HepG2 (cell line): ENCODE results near the gene ENC1. TPM values are rescaled to one million over a fixed set of nuclear protein-coding genes. Genes with fewer than 3 reads are reported as not detected.

Experiments
- AGO1 ChIP-seq: fragments of 200-400 bp; formaldehyde crosslinking; IDR thresholded peaks from 2 replicates; pipeline ENCODE4 v1.6.1; 2017; ENCODE audit warnings: mild to moderate bottlenecking, low read depth, low read length, moderate library complexity; ENCODE audit not compliant: poor library complexity, severe bottlenecking
- AHR ChIP-seq: IDR thresholded peaks from 2 replicates; pipeline ENCODE4 v1.6.1; 2018; ENCODE audit warnings: missing genetic modification reagents, missing compliant biosample characterization
- CCDC6 ChIP-seq: sonication (generic); formaldehyde crosslinking; IDR thresholded peaks from 2 replicates; pipeline ENCODE4 v1.8.1; 2022; ENCODE audit warnings: mild to moderate bottlenecking, missing genetic modification reagents, moderate library complexity
- DNMT1 ChIP-seq: sonication (generic); formaldehyde crosslinking; IDR thresholded peaks from 2 replicates; pipeline ENCODE4 v1.5.1; 2020; ENCODE audit warnings: mild to moderate bottlenecking, missing genetic modification reagents
- DPF2 ChIP-seq: sonication (generic); formaldehyde crosslinking; IDR thresholded peaks from 2 replicates; pipeline ENCODE4 v1.4.0; 2020; ENCODE audit warnings: mild to moderate bottlenecking, low read depth, missing genetic modification reagents, borderline replicate concordance
- DR1 ChIP-seq: sonication (generic); formaldehyde crosslinking; IDR thresholded peaks from 2 replicates; pipeline ENCODE4 v1.8.0; 2021; ENCODE audit warnings: mild to moderate bottlenecking, missing genetic modification reagents, inconsistent platforms
- ELF3 ChIP-seq: IDR thresholded peaks from 2 replicates; pipeline ENCODE4 v1.6.1; 2016; ENCODE audit warnings: missing genetic modification reagents, missing compliant biosample characterization
- FOXP1 ChIP-seq, 2 experiments: fragments of 450-650 bp in 1 of 2; IDR thresholded peaks; 2 replicates each; pipeline ENCODE4 v1.6.1; 2017 to 2018; ENCODE audit warnings: antibody characterized with exemption in 1 of 2
- HNF4G ChIP-seq, 2 experiments: sonication (generic) in 1 of 2; formaldehyde crosslinking in 1 of 2; IDR thresholded peaks; 2 replicates each; pipeline versions ENCODE4 v1.4.0 to v1.6.1; 2011 to 2020; ENCODE audit warnings: borderline replicate concordance in 2 of 2, low read depth in 2 of 2, mild to moderate bottlenecking in 2 of 2, low read length in 1 of 2, missing genetic modification reagents in 1 of 2, moderate library complexity in 1 of 2
- KLF11 ChIP-seq: IDR thresholded peaks from 2 replicates; pipeline ENCODE4 v1.6.1; 2016; ENCODE audit warnings: missing compliant biosample characterization
- PHB2 ChIP-seq: fragments of 450-650 bp; IDR thresholded peaks from 2 replicates; pipeline ENCODE4 v1.6.1; 2018; ENCODE audit not compliant: partially characterized antibody
- POGZ ChIP-seq: sonication (generic); formaldehyde crosslinking; IDR thresholded peaks from 2 replicates; pipeline ENCODE4 v1.4.0; 2020; ENCODE audit warnings: mild to moderate bottlenecking, missing genetic modification reagents
- RFXAP ChIP-seq: sonication (generic); formaldehyde crosslinking; IDR thresholded peaks from 2 replicates; pipeline ENCODE4 v1.4.0; 2020; ENCODE audit warnings: missing genetic modification reagents, borderline replicate concordance
- SETDB1 ChIP-seq: sonication (generic); formaldehyde crosslinking; IDR thresholded peaks from 2 replicates; pipeline ENCODE4 v1.5.1; 2020; ENCODE audit warnings: missing genetic modification reagents, mild to moderate bottlenecking, borderline replicate concordance
- SRY ChIP-seq: sonication (generic); formaldehyde crosslinking; IDR thresholded peaks from 2 replicates; pipeline ENCODE4 v1.8.0; 2022; ENCODE audit warnings: mild to moderate bottlenecking, missing genetic modification reagents
- TARDBP ChIP-seq: sonication (generic); formaldehyde crosslinking; IDR thresholded peaks from 2 replicates; pipeline ENCODE4 v1.8.0; 2022; ENCODE audit warnings: mild to moderate bottlenecking, missing genetic modification reagents
- TBX2 ChIP-seq: sonication (generic); formaldehyde crosslinking; IDR thresholded peaks from 2 replicates; pipeline ENCODE4 v1.5.0; 2020; ENCODE audit warnings: missing genetic modification reagents, mild to moderate bottlenecking, borderline replicate concordance
- ZFP36 ChIP-seq: fragments of 150-350 bp; IDR thresholded peaks from 2 replicates; pipeline ENCODE4 v1.6.1; 2018; ENCODE audit warnings: borderline replicate concordance, low read length, low read depth; ENCODE audit not compliant: partially characterized antibody
- ZFP82 ChIP-seq: sonication (generic); formaldehyde crosslinking; IDR thresholded peaks from 2 replicates; pipeline ENCODE4 v1.5.1; 2020; ENCODE audit warnings: mild to moderate bottlenecking, missing genetic modification reagents, borderline replicate concordance
- ZMYM4 ChIP-seq: sonication (generic); formaldehyde crosslinking; IDR thresholded peaks from 2 replicates; pipeline ENCODE4 v1.8.1; 2023; ENCODE audit warnings: mild to moderate bottlenecking, missing genetic modification reagents
- ZNF101 ChIP-seq: sonication (generic); formaldehyde crosslinking; IDR thresholded peaks from 2 replicates; pipeline ENCODE4 v1.4.0; 2020; ENCODE audit warnings: mild to moderate bottlenecking, low read depth, missing genetic modification reagents, borderline replicate concordance
- ZNF24 ChIP-seq: fragments of 450-650 bp; IDR thresholded peaks from 2 replicates; pipeline ENCODE4 v1.6.1; 2017; ENCODE audit warnings: antibody characterized with exemption, mild to moderate bottlenecking
- ZNF430 ChIP-seq: sonication (generic); formaldehyde crosslinking; IDR thresholded peaks from 2 replicates; pipeline ENCODE4 v1.9.0; 2021; ENCODE audit warnings: mild to moderate bottlenecking, missing genetic modification reagents
- ZNF564 ChIP-seq: sonication (generic); formaldehyde crosslinking; IDR thresholded peaks from 2 replicates; pipeline ENCODE4 v1.8.1; 2023; ENCODE audit warnings: mild to moderate bottlenecking, missing genetic modification reagents
- ZNF749 ChIP-seq: sonication (generic); formaldehyde crosslinking; IDR thresholded peaks from 2 replicates; pipeline ENCODE4 v1.8.0; 2022; ENCODE audit warnings: mild to moderate bottlenecking, missing genetic modification reagents, moderate library complexity, borderline replicate concordance
- ZNF776 ChIP-seq: sonication (generic); formaldehyde crosslinking; IDR thresholded peaks from 2 replicates; pipeline ENCODE4 v1.4.0; 2020; ENCODE audit warnings: mild to moderate bottlenecking, missing genetic modification reagents
- ZSCAN30 ChIP-seq: sonication (generic); formaldehyde crosslinking; IDR thresholded peaks from 2 replicates; pipeline ENCODE4 v1.5.0; 2020; ENCODE audit warnings: mild to moderate bottlenecking, missing genetic modification reagents
- polyA plus RNA-seq, 8 experiments: library from polyadenylated mRNA; depleted of rRNA in 3 of 8; stranded (reverse) in 7 of 8; unstranded in 1 of 8; fragments of >200 nt; fragmentation: Illumina TruSeq in 4 of 8; extraction: Trizol in 4 of 8; gene quantifications; 2 replicates each; pipeline versions ENCODE4 v1.2.1 to v1.2.3, GENCODE V29; 2011 to 2016; ENCODE audit warnings: low read depth in 4 of 8, missing spikeins in 1 of 8, mixed read lengths in 1 of 8; ENCODE audit not compliant: insufficient read depth in 1 of 8
- total RNA-seq, 5 experiments: library from RNA; depleted of rRNA; stranded (reverse); fragments of >200 nt; fragmentation: Illumina TruSeq; extraction: Trizol; gene quantifications; 2 replicates each; pipeline ENCODE4 v1.2.3, GENCODE V29; 2016; ENCODE audit warnings: low read depth in 1 of 5
- TF ChIP-seq, protein P1 (sequence below): sonication (generic); formaldehyde crosslinking; conservative IDR thresholded peaks from 2 replicates; pipeline ENCODE4 v1.5.0; 2020; ENCODE audit warnings: missing genetic modification reagents
- TF ChIP-seq, protein P2 (sequence below): sonication (generic); formaldehyde crosslinking; IDR thresholded peaks from 2 replicates; pipeline ENCODE4 v1.4.0; 2020; ENCODE audit warnings: mild to moderate bottlenecking, missing genetic modification reagents

The ENC1 gene
- total and polyA plus RNA-seq, 2 of the 13 experiments (the other 11 are each of a cell fraction or from before 2014, with no cell fraction given) = 63.8 to 64.4 TPM

GRCh38 chr5:74684900-74685851 lies 44.6 kb upstream of the ENC1 start, which contains the start of gene HEXB (continued):
- TF ChIP-seq DPF2 (CRISPR knock-in tag) = no peak
- TF ChIP-seq SETDB1 (CRISPR knock-in tag) = no peak
- 0 out of 2 replicates have a peak, but pooled peaks have one; percentile 47 for TF ChIP-seq ZNF564 (CRISPR knock-in tag)
- TF ChIP-seq DNMT1 = peak; percentile 85; the same call in 1 of the 2 replicates
- TF ChIP-seq TBX2 (CRISPR knock-in tag) = peak; percentile 74
- no peak; the same call in 1 of the 2 replicates for TF ChIP-seq ZSCAN30 (CRISPR knock-in tag)
- TF ChIP-seq AHR (CRISPR knock-in tag) = no peak
- TF ChIP-seq ZFP82 = peak; percentile 92; the same call in 1 of the 2 replicates
- TF ChIP-seq, protein P1, sequence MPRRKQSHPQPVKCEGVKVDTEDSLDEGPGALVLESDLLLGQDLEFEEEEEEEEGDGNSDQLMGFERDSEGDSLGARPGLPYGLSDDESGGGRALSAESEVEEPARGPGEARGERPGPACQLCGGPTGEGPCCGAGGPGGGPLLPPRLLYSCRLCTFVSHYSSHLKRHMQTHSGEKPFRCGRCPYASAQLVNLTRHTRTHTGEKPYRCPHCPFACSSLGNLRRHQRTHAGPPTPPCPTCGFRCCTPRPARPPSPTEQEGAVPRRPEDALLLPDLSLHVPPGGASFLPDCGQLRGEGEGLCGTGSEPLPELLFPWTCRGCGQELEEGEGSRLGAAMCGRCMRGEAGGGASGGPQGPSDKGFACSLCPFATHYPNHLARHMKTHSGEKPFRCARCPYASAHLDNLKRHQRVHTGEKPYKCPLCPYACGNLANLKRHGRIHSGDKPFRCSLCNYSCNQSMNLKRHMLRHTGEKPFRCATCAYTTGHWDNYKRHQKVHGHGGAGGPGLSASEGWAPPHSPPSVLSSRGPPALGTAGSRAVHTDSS = no peak
- TF ChIP-seq ZNF101 (CRISPR knock-in tag) = no peak
- TF ChIP-seq ZMYM4 (CRISPR knock-in tag) = peak; percentile 85
- no peak for TF ChIP-seq ZNF24
- no peak for TF ChIP-seq DR1
- TF ChIP-seq ZNF776 (CRISPR knock-in tag) = 0 out of 2 replicates have a peak, but pooled peaks have one; percentile 19
- TF ChIP-seq, protein P2, sequence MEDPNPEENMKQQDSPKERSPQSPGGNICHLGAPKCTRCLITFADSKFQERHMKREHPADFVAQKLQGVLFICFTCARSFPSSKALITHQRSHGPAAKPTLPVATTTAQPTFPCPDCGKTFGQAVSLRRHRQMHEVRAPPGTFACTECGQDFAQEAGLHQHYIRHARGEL (CRISPR knock-in tag) = no peak
- peak; percentile 64; the same call in 1 of the 2 replicates for TF ChIP-seq ELF3
- no peak for TF ChIP-seq CCDC6 (CRISPR knock-in tag)
- TF ChIP-seq ZFP36 = no peak
- TF ChIP-seq POGZ (CRISPR knock-in tag) = peak; percentile 86
- peak; percentile 59; the same call in 1 of the 2 replicates for TF ChIP-seq SRY (CRISPR knock-in tag)
- TF ChIP-seq TARDBP (CRISPR knock-in tag) = no peak
- peak; percentile 66; the same call in 1 of the 2 replicates for TF ChIP-seq RFXAP
- 0 out of 2 replicates have a peak, but pooled peaks have one; percentile 16 for TF ChIP-seq ZNF749 (CRISPR knock-in tag)
- no peak for TF ChIP-seq KLF11 (CRISPR knock-in tag)
- TF ChIP-seq HNF4G (IDR thresholded peaks at IDR 0.05; ENCODE audit: borderline replicate concordance, low read depth, low read length) = no peak
- TF ChIP-seq HNF4G (CRISPR knock-in tag; IDR thresholded peaks at IDR 0.05; ENCODE audit: borderline replicate concordance, low read depth) = no peak
- no peak for TF ChIP-seq AGO1
- no peak for TF ChIP-seq PHB2
- no peak for TF ChIP-seq FOXP1 (IDR thresholded peaks at IDR 0.05)
- no peak for TF ChIP-seq FOXP1 (CRISPR knock-in tag; IDR thresholded peaks at IDR 0.05)
- TF ChIP-seq ZNF430 = peak; percentile 89; the same call in 1 of the 2 replicates
